Measurements from ENCODE around the gene FGF14. TPM values are rescaled to one million over a fixed set of nuclear protein-coding genes. Genes with fewer than 3 reads are reported as not detected.
"Not testable (repeated sequence)": the region's sequence is repeated elsewhere in the genome, so short reads cannot be mapped to it uniquely, and the experiment has no call there.

Gene FGF14
- total RNA-seq, 4 donors from 2014 or later = 0.08 to 1.4 (median 0.22) TPM

- H3K27me3 ChIP-seq = no peaks in the 10 kb centered on the region
- no peak overlapping the region for H3K4me3 ChIP-seq
- H3K4me1 ChIP-seq = no peaks in the 10 kb centered on the region
- H3K36me3 ChIP-seq = no peaks in the 10 kb centered on the region
- no peak for TF ChIP-seq EP300 (IDR thresholded peaks at IDR 0.05)
- TF ChIP-seq, protein P1, sequence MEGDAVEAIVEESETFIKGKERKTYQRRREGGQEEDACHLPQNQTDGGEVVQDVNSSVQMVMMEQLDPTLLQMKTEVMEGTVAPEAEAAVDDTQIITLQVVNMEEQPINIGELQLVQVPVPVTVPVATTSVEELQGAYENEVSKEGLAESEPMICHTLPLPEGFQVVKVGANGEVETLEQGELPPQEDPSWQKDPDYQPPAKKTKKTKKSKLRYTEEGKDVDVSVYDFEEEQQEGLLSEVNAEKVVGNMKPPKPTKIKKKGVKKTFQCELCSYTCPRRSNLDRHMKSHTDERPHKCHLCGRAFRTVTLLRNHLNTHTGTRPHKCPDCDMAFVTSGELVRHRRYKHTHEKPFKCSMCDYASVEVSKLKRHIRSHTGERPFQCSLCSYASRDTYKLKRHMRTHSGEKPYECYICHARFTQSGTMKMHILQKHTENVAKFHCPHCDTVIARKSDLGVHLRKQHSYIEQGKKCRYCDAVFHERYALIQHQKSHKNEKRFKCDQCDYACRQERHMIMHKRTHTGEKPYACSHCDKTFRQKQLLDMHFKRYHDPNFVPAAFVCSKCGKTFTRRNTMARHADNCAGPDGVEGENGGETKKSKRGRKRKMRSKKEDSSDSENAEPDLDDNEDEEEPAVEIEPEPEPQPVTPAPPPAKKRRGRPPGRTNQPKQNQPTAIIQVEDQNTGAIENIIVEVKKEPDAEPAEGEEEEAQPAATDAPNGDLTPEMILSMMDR (IDR thresholded peaks at IDR 0.05) = no peak
- TF ChIP-seq POLR2AphosphoS5 (IDR thresholded peaks at IDR 0.05) = no peak
- no peak for TF ChIP-seq POLR2A (IDR thresholded peaks at IDR 0.05)
- H3K27ac ChIP-seq = no peak overlapping the region
- H3K9me3 ChIP-seq = no peaks in the 10 kb centered on the region
- 93% methylated on average over 8 of the region's 8 CpGs for WGBS
- no peak for DNase-seq (ENCODE audit: low spot score in 2 of 2)
Observed at GRCh38 chr13:102090532-102090931, 311.3 kb downstream of the FGF14 start.

DNA sequence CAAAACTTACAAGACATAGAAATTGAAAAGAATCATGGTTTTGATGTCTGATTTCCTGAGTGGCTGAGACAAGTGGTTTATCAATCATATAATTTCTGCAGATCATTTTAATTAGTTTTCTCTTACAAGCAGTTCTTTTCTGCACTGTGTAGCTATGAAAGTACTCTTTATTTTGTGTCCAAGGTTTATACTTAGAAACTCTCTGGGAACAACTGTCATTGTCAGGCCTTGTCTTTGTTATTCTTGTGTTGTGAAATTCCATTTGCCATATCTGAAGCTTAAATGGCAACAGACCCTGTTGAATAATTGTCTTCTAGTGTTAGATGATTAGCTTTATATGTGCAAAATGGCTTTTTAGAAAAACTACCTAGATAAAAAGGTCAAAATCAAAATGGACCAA is 312.1 kb downstream of the FGF14 start:
- Histone ChIP-seq H3K27ac (no peak overlapping the region), H3K4me3 (no peak overlapping the region), H3K9me3 (no peaks in the 10 kb centered on the region), H3K4me1 (no peaks in the 10 kb centered on the region), H3K27me3 (no peaks in the 10 kb centered on the region), H3K36me3 (no peaks in the 10 kb centered on the region)
- TF ChIP-seq POLR2AphosphoS5 (IDR thresholded peaks at IDR 0.05) (no peak), EP300 (IDR thresholded peaks at IDR 0.05) (no peak), POLR2A (IDR thresholded peaks at IDR 0.05) (no peak)
- TF ChIP-seq, protein P1 (IDR thresholded peaks at IDR 0.05) = no peak
- DNase-seq (ENCODE audit: low spot score in 2 of 2) = no peak

- H3K4me3 ChIP-seq = no peak overlapping the region
- no peak for DNase-seq (ENCODE audit: low spot score in 2 of 2)
- WGBS = 68% methylated on average over 2 of the region's 2 CpGs
- no peak overlapping the region for H3K27ac ChIP-seq
- no peak for TF ChIP-seq POLR2AphosphoS5 (IDR thresholded peaks at IDR 0.05)
- no peak for TF ChIP-seq EP300 (IDR thresholded peaks at IDR 0.05)
- TF ChIP-seq POLR2A (IDR thresholded peaks at IDR 0.05) = no peak
- TF ChIP-seq, protein P1 (IDR thresholded peaks at IDR 0.05) = no peak
- no peaks in the 10 kb centered on the region for H3K27me3 ChIP-seq
- H3K4me1 ChIP-seq = no peaks in the 10 kb centered on the region
- H3K36me3 ChIP-seq = no peaks in the 10 kb centered on the region
- H3K9me3 ChIP-seq = no peaks in the 10 kb centered on the region
Observed at GRCh38 chr13:102089177-102089576, 312.7 kb downstream of the FGF14 start.

- no peak overlapping the region for H3K27ac ChIP-seq
- no peaks in the 10 kb centered on the region for H3K27me3 ChIP-seq
- H3K36me3 ChIP-seq = no peaks in the 10 kb centered on the region
- no peak overlapping the region for H3K4me3 ChIP-seq
- TF ChIP-seq, protein P1 (IDR thresholded peaks at IDR 0.05) = no peak
- TF ChIP-seq EP300 (IDR thresholded peaks at IDR 0.05) (no peak), POLR2AphosphoS5 (IDR thresholded peaks at IDR 0.05) (no peak), POLR2A (IDR thresholded peaks at IDR 0.05) (no peak)
- no peaks in the 10 kb centered on the region for H3K9me3 ChIP-seq
- no peak for DNase-seq (ENCODE audit: low spot score in 2 of 2)
- H3K4me1 ChIP-seq = no peaks in the 10 kb centered on the region
- 58% methylated on average over 1 of the region's 1 CpG for WGBS
Observed at GRCh38 chr13:102073251-102073650, 328.6 kb downstream of the FGF14 start.

DNA sequence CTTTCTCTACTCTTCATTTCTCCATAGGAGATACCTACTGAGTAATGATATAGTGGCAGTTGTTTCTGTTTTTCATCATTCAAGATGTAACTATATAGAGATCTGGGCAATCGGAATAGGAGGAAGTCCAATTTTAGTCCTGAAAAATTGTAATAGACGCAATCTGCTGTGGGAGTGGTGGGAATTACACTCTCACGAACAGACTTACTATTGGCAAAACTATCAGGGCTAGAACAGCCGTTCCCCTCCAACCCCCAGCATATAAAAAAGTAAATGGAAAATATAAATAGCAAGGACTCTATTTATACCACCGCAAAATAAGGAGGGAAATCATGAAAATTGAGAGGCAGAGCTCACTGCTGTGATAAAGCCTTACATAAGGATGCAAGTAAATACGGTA is 330.1 kb downstream of the FGF14 start:
- DNase-seq (ENCODE audit: low spot score in 2 of 2) = no peak
- Histone ChIP-seq H3K9me3 (no peaks in the 10 kb centered on the region), H3K36me3 (no peaks in the 10 kb centered on the region), H3K27me3 (no peaks in the 10 kb centered on the region), H3K27ac (no peak overlapping the region), H3K4me1 (no peaks in the 10 kb centered on the region), H3K4me3 (no peak overlapping the region)
- WGBS = 80% methylated on average over 6 of the region's 6 CpGs
- no peak for TF ChIP-seq POLR2AphosphoS5 (IDR thresholded peaks at IDR 0.05)
- TF ChIP-seq, protein P1 (IDR thresholded peaks at IDR 0.05) = no peak
- no peak for TF ChIP-seq POLR2A (IDR thresholded peaks at IDR 0.05)
- TF ChIP-seq EP300 (IDR thresholded peaks at IDR 0.05) = no peak

DNA sequence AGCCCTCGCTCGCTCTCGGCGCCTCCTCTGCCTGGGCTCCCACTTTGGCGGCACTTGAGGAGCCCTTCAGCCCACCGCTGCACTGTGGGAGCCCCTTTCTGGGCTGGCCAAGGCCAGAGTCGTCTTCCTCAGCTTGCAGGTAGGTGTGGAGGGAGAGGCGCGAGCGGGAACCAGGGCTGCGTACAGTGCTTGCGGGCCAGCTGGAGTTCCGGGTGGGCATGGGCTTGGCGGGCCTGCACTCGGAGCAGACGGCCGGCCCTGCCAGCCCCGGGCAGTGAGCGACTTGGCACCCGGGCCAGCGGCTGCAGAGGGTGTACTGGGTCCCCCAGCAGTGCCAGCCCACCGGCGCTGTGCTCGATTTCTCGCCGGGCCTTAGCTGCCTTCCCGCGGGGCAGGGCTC is 333.5 kb downstream of the FGF14 start:
- not testable (repeated sequence) for H3K4me3 ChIP-seq; H3K4me1 ChIP-seq; H3K27ac ChIP-seq; H3K9me3 ChIP-seq; H3K27me3 ChIP-seq; DNase-seq (ENCODE audit: low spot score in 2 of 2); H3K36me3 ChIP-seq
- 93% methylated on average over 12 of the region's 28 CpGs for WGBS
